Naive thymus-derived CD4-positive, alpha-beta T cell (primary cell): ENCODE data around the gene SSBP1. TPM values are rescaled to one million over a fixed set of nuclear protein-coding genes. Genes with fewer than 3 reads are reported as not detected.

Experiments used
- ATAC-seq: fragments of 150-1000 bp; cut with Tn5 transposase; 2 replicates; pipeline ENCODE4 v1.10.0; 2021; ENCODE audit warnings: mild to moderate bottlenecking, moderate library complexity
- CTCF ChIA-PET: fragments of 350-600 bp; sonication (Branson Sonifier 250); formaldehyde crosslinking; loops from one replicate; lab custom pipeline; 2021; ENCODE audit warnings: antibody characterized with exemption; lab: Charles Lee
- POLR2A ChIA-PET: fragments of 350-600 bp; sonication (Branson Sonifier 250); formaldehyde crosslinking; loops from one replicate; lab custom pipeline; 2021; ENCODE audit warnings: antibody characterized with exemption, inconsistent platforms; lab: Charles Lee
- DNase-seq, 9 donors: peaks; one replicate each; pipeline versions ENCODE4 v3.0.0 to v3.0.0-alpha.2; 2020 to 2022; ENCODE audit warnings: mixed read lengths in 1 of 9
- H3K27ac ChIP-seq: one replicate; pipeline ENCODE4 v1.7.0; 2013; ENCODE audit warnings: mild to moderate bottlenecking, low read depth, low read length, moderate library complexity
- H3K27me3 ChIP-seq, 2 donors: one replicate each; pipeline ENCODE4 v1.7.0; 2013; ENCODE audit warnings: low read length in 2 of 2, mild to moderate bottlenecking in 2 of 2, moderate library complexity in 2 of 2; ENCODE audit not compliant: control insufficient read depth in 2 of 2, insufficient read depth in 2 of 2
- H3K36me3 ChIP-seq, 3 experiments: 1 replicate in 2 of 3; 2 replicates in 1 of 3; pipeline ENCODE4 v1.7.0; 2013; ENCODE audit warnings: low read length in 3 of 3, mild to moderate bottlenecking in 3 of 3, moderate library complexity in 1 of 3; ENCODE audit not compliant: insufficient read depth in 3 of 3, control insufficient read depth in 2 of 3
- H3K4me1 ChIP-seq, 2 donors: one replicate each; pipeline ENCODE4 v1.7.0; 2013; ENCODE audit warnings: low read length in 2 of 2, mild to moderate bottlenecking in 2 of 2, moderate library complexity in 1 of 2; ENCODE audit not compliant: control insufficient read depth in 2 of 2, insufficient read depth in 2 of 2
- H3K4me3 ChIP-seq: 2 replicates; pipeline ENCODE4 v1.7.0; 2013; ENCODE audit warnings: mild to moderate bottlenecking, low read length
- H3K9me3 ChIP-seq, 3 experiments: 1 replicate in 2 of 3; 2 replicates in 1 of 3; pipeline ENCODE4 v1.7.0; 2013; ENCODE audit warnings: low read length in 3 of 3; ENCODE audit not compliant: control insufficient read depth in 2 of 3
- H3K27ac Mint-ChIP-seq, 9 donors: one replicate each; pipeline ENCODE4 v1.8.0; 2020 to 2022; ENCODE audit warnings: mixed read lengths in 9 of 9, mild to moderate bottlenecking in 8 of 9, moderate library complexity in 5 of 9, inconsistent platforms in 2 of 9
- H3K27me3 Mint-ChIP-seq, 5 donors: one replicate each; pipeline ENCODE4 v1.8.0; 2021 to 2022; ENCODE audit warnings: mixed read lengths in 5 of 5, mild to moderate bottlenecking in 1 of 5
- H3K36me3 Mint-ChIP-seq, 5 donors: one replicate each; pipeline ENCODE4 v1.8.0; 2020 to 2022; ENCODE audit warnings: mixed read lengths in 5 of 5, mild to moderate bottlenecking in 3 of 5, inconsistent platforms in 1 of 5
- H3K4me1 Mint-ChIP-seq, 7 donors: one replicate each; pipeline ENCODE4 v1.8.0; 2020 to 2022; ENCODE audit warnings: mixed read lengths in 7 of 7, mild to moderate bottlenecking in 3 of 7, inconsistent platforms in 1 of 7
- H3K4me3 Mint-ChIP-seq, 10 donors: one replicate each; pipeline ENCODE4 v1.8.0; 2020 to 2022; ENCODE audit warnings: mild to moderate bottlenecking in 10 of 10, mixed read lengths in 10 of 10, moderate library complexity in 6 of 10, inconsistent platforms in 2 of 10
- H3K9me3 Mint-ChIP-seq, 11 donors: one replicate each; pipeline ENCODE4 v1.8.0; 2020 to 2022; ENCODE audit warnings: mixed read lengths in 11 of 11, mild to moderate bottlenecking in 4 of 11, inconsistent platforms in 1 of 11, moderate library complexity in 1 of 11
- intact Hi-C, 2 donors: fragments of 100-400 bp; cut with micrococcal nuclease; formaldehyde crosslinking; loops; one replicate each; pipeline ENCODE4 v1.15.1; 2023
- polyA plus RNA-seq, 2 donors: library from polyadenylated mRNA; unstranded; fragments of 300-500 nt; fragmentation: Illumina TruSeq; gene quantifications; one replicate each; pipeline ENCODE4 v1.2.3, GENCODE V29; 2021
- total RNA-seq, 6 experiments: library from RNA in 5 of 6; stranded (reverse) in 5 of 6; gene quantifications; 1 replicate in 5 of 6; 2 replicates in 1 of 6; pipeline ENCODE4 v1.2.3 and lab custom pipeline; 2021 to 2026

Gene SSBP1
- total and polyA plus RNA-seq, 7 experiments from 2014 or later: 86.4 to 360 (median 108) TPM

DNA sequence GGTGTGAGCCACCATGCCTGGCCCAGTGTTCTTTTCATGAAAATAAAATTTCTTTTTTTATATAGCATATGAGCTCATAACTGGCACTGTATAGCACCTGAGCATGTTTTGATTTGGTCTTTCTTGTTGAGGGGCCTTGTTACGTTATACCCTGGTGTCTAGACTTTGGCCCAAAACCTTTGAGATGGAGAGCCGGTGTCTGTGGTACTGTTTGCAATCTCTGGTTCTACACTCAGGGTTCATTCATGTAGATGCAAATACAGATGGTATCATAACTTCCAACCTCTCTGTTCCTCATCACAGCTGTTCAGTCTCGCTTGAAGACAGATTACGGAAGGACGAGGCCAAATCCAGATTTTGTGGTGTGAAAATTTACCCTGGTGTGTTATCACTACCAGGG, 51.8 kb downstream of the SSBP1 start, which contains the start of gene TAS2R5:
TSS of gene TAS2R5 (plus strand) at position 301 of the 400 bp plus-strand sequence. CDS start 145 bp downstream, outside the sequence.
- ChIA-PET CTCF (no interaction called here), POLR2A (no interaction called here)
- no peak for ATAC-seq
- Mint-ChIP-seq H3K4me3 (no peak within 1 kb of the TSS), H3K36me3 (peaks cover 0 to 51% (median 24%) of the 10 kb centered on the region in 5 donors), H3K27me3 (no peaks in the 10 kb centered on the region), H3K27ac (no peak within 1 kb of the TSS), H3K9me3 (peaks cover 0 to 2% (median 0%) of the 10 kb centered on the region in 11 donors), H3K4me1 (peaks cover 0 to 5% (median 3%) of the 10 kb centered on the region in 7 donors)
- H3K27me3 ChIP-seq: no peaks in the 10 kb centered on the region
- intact Hi-C loops: no loop called here
- H3K27ac ChIP-seq: no peak within 1 kb of the TSS
- peaks cover 0 to 15% (median 0%) of the 10 kb centered on the region in 3 experiments for H3K36me3 ChIP-seq
- H3K4me1 ChIP-seq: no peaks in the 10 kb centered on the region
- no peaks in the 10 kb centered on the region for H3K9me3 ChIP-seq
- DNase-seq: no peak
- H3K4me3 ChIP-seq: no peak within 1 kb of the TSS

GRCh38 chr7:141792526-141792925, 54.4 kb downstream of the SSBP1 start:
- Mint-ChIP-seq H3K4me3 (no peak overlapping the region), H3K27me3 (no peaks in the 10 kb centered on the region), H3K27ac (no peak overlapping the region), H3K4me1 (peaks cover 0 to 7% (median 0%) of the 10 kb centered on the region in 7 donors), H3K36me3 (peaks cover 0 to 61% (median 32%) of the 10 kb centered on the region in 5 donors), H3K9me3 (peaks cover 0 to 3% (median 0%) of the 10 kb centered on the region in 11 donors)
- ChIA-PET POLR2A (no interaction called here), CTCF (no interaction called here)
- intact Hi-C loops: no loop called here
- peaks cover 0 to 11% (median 0%) of the 10 kb centered on the region in 3 experiments for H3K36me3 ChIP-seq
- ATAC-seq (no peak), DNase-seq (no peak)
- no peaks in the 10 kb centered on the region for H3K27me3 ChIP-seq
- H3K27ac ChIP-seq: no peak overlapping the region
- no peaks in the 10 kb centered on the region for H3K4me1 ChIP-seq
- no peaks in the 10 kb centered on the region for H3K9me3 ChIP-seq
- H3K4me3 ChIP-seq: no peak overlapping the region

Other genes with a start within 250 kb of the SSBP1 start
- 10 to 100 TPM; 24.3 to 58.8 (median 29.9) TPM for gene AGK, start 186.9 kb upstream of the SSBP1 start, total RNA-seq
- 10 to 100 TPM; 28.3 to 32.2 TPM for gene AGK, start 186.9 kb upstream of the SSBP1 start, polyA plus RNA-seq
- gene DENND11, start 36.2 kb upstream of the SSBP1 start, total RNA-seq: 10 to 100 TPM; 40.7 to 77.9 (median 53.6) TPM
- 10 to 100 TPM; 15.1 to 19.4 TPM for gene DENND11, start 36.2 kb upstream of the SSBP1 start, polyA plus RNA-seq
- under 1 TPM in 2 of 5 experiments, not detected in 3; 0.11 to 0.15 TPM for gene WEE2, start 30.0 kb upstream of the SSBP1 start, total RNA-seq
- not detected for gene WEE2, start 30.0 kb upstream of the SSBP1 start, polyA plus RNA-seq
- gene TAS2R3, start 25.7 kb downstream of the SSBP1 start, total RNA-seq: 10 to 100 TPM in 1 of 5 experiments, 1 to 10 TPM in 4; 1.2 to 11.4 (median 1.9) TPM
- not detected for gene TAS2R3, start 25.7 kb downstream of the SSBP1 start, polyA plus RNA-seq
- gene TAS2R4, start 38.3 kb downstream of the SSBP1 start, total RNA-seq: 1 to 10 TPM in 4 of 5 experiments, under 1 TPM in 1; 0.83 to 6.3 (median 1.5) TPM
- not detected for gene TAS2R4, start 38.3 kb downstream of the SSBP1 start, polyA plus RNA-seq
- gene TAS2R5, start 51.9 kb downstream of the SSBP1 start, total RNA-seq: 1 to 10 TPM; 1.2 to 9.1 (median 2.4) TPM
- gene TAS2R5, start 51.9 kb downstream of the SSBP1 start, polyA plus RNA-seq: under 1 TPM in 1 of 2 donors, not detected in 1; 0.90 TPM
- not detected for gene PRSS37, start 103.1 kb downstream of the SSBP1 start, total RNA-seq
- gene PRSS37, start 103.1 kb downstream of the SSBP1 start, polyA plus RNA-seq: not detected
- not detected for gene OR9A4, start 178.0 kb downstream of the SSBP1 start, total RNA-seq
- not detected for gene OR9A4, start 178.0 kb downstream of the SSBP1 start, polyA plus RNA-seq
- gene CLEC5A, start 208.6 kb downstream of the SSBP1 start, total RNA-seq: 1 to 10 TPM in 2 of 5 experiments, under 1 TPM in 2, not detected in 1; 0.49 to 3.5 (median 1.0) TPM
- not detected for gene CLEC5A, start 208.6 kb downstream of the SSBP1 start, polyA plus RNA-seq
- gene TAS2R38, start 235.4 kb downstream of the SSBP1 start, total RNA-seq: not detected
- not detected for gene TAS2R38, start 235.4 kb downstream of the SSBP1 start, polyA plus RNA-seq